Kasumi-1 (cell line): ENCODE measurements around the gene RERE.
A peak's percentile ranks its signal among the peaks of the same experiment; 100 is the strongest.
"Not testable (repeated sequence)": the region's sequence is repeated elsewhere in the genome, so short reads cannot be mapped to it uniquely, and the experiment has no call there.

Experiments used
- DNase-seq, 2 experiments: peaks; one replicate each; lab custom pipeline; 2025; lab: John Stamatoyannopoulos, UW

Gene RERE

DNA sequence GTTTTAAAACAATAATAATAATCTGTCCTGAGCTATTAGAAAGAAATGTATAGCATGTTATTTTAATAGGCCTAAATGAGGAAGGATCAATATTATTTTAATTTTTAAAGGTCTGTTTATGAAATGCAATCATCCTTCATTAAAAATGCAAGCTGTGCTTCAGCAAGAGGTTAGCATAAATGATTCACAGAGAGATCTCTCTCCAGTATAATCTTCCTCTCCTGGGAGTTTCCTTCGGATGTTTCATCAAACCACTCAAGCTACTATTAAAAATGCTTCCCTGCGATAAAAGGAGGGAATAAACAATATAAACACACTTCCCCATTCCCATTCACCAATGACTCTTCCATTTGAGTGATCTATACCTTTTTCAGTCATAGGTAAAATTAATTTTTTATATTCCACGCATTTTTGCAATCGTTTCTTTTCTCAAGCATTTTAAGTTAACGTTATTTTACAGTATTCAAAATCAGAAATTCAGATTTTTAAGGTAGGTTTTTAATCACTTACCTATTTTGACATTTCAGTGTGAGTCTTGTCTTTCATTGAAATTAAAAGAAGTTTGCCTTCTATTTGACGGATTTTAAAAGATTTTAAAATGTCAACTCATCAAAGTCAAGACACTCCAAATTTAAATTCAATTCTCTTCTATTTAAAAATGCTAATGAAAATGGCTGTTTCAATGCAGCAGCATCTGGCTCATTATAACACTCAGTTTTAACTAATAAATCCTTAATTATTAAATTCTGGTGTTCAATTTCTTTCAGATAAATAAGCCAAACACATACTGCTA, 64.3 kb downstream of the RERE start:
- no peak for DNase-seq

DNA sequence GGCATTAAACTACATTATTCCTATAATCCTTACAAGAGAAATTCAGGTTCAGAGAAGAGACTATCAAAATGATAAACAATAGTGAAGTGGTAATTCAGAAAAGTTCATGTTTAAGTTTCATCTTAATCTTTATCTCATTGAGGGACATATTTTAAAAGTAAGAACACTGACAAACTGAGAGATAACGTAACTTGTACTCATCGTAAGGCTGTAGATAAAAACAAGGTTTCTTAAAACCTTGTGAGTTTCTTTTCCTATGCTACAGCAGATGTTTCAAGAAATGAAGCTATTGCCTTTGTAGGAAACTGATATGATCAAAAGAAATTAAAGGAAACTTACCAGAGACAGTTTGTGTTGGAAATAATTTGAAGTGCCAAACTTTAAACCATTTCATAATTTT, 65.0 kb downstream of the RERE start:
- no peak for DNase-seq

DNA sequence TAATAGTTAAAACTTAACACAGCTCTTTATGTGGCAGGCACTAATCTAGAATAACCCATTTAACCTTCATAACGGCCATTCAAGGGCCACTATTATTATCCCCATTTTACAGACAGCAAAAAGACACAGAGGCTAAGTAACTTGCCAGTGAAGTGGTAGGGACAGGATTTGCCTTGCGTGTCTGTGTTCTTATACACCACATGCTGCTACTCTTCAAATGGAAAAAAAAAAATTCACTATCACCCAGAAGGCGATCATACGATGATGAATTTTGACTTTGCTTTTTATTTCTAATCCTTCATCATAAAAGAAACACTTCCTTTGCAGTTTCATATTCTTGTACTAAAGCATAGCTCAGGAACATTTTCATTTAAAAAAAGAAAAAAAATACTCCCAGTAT, 65.5 kb downstream of the RERE start:
- no peak for DNase-seq

DNA sequence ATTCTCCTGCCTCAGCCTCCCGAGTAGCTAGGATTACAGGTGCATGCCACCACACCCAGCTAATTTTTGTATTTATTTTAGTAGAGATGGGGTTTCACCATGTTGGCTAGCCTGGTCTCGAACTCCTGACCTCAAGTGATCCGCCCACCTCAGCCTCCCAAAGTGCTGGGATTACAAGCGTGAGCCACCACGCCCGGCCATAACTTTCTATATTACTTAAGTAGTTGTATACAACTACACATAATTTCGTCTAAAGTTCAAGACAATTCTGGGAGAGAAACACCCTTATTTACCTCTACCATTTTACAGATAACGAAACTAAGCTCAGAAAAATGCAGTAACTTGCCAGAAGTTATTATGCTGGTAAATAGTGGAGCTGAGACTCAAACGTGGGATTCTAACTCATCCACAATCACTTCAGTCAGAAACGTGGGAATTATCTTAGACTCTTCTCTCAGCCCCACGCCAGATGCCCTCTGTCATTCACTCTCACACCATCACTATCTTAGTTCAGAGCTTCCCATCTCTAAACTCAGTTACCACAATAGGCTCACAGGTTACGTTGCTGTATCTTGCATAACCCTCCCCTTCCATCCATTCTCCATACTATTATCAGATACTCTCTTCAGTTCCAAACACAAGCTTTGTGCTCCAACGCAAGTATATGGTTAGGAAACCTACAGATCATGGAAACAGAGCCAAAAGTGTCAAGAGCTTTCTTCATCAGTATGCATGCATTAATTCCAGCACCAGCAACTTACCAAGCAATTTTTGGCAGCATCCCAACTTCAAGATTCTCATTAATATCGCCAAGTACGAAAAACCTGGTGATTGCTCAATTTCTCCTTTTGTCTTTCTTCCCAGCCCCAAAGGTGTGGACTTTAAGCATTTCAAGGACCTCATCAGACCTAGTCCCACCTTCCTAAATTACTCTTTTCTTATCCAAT, 69.3 kb downstream of the RERE start:
- no peak for DNase-seq

DNA sequence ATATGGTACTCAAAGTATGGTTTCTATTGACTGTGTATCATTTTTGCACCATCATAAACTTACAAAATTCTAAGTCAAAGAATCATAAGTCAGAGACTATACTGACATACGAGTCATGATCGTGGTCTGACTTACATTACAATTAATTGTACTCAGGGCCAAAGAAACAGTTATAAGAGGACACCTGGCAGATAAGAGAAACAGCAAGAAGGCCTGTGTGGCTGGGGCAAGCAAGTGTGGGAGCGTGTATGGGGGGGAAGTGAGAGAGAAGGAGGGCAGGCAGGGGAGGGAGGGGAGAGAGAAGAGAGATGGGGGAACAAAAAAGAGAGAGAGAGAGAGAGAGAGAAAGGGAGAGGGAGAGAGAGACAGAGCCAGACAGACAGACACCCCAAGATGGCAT, 70.9 kb downstream of the RERE start:
- no peak for DNase-seq

DNA sequence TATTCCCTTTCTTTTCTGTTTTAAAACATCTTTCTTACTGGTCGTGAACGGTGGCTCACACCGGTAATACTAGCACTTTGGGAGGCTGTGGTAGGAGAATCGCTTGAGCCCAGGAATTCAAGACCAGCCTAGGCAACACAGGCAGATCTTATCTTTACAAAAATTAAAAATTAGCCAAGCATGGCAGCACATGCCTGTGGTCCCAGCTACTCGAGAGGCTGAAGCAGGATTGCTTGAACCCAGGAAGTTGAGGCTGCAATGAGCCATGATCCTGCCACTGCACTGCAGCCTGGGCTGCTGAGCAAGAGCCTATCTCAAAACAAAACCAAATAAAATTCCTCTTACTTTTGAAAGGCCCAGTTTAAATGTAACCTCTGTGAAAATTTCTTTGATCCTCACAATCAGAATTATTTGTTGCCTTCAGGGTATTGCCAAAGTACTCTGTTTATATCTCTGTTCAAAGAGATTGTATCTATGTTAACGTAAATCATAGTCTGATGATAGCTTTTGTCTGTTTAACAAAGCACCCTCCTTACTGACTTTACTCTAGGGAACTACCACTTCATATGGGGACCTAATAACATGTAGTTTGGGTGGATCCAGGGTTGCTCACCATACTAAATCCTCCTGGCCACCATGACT, 71.6 kb downstream of the RERE start:
- DNase-seq = no peak

DNA sequence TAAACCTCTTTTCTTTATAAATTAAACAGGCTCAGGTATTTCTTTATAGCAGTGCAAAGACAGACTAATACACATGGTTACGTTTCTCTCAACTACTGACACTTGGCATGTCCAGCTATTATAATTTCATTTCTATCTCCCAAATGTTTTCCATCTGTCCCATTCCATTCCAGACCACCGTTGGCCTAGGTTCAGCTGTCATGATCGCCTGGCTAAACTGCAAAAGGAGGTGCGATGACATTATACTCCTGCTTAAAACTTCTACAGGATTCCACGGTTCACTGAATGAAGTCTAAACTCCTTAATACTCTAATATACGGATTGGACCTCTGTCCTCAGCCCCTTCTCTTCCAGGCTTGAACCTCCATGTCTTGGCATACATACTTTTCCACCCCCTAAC, 72.1 kb downstream of the RERE start:
- no peak for DNase-seq

DNA sequence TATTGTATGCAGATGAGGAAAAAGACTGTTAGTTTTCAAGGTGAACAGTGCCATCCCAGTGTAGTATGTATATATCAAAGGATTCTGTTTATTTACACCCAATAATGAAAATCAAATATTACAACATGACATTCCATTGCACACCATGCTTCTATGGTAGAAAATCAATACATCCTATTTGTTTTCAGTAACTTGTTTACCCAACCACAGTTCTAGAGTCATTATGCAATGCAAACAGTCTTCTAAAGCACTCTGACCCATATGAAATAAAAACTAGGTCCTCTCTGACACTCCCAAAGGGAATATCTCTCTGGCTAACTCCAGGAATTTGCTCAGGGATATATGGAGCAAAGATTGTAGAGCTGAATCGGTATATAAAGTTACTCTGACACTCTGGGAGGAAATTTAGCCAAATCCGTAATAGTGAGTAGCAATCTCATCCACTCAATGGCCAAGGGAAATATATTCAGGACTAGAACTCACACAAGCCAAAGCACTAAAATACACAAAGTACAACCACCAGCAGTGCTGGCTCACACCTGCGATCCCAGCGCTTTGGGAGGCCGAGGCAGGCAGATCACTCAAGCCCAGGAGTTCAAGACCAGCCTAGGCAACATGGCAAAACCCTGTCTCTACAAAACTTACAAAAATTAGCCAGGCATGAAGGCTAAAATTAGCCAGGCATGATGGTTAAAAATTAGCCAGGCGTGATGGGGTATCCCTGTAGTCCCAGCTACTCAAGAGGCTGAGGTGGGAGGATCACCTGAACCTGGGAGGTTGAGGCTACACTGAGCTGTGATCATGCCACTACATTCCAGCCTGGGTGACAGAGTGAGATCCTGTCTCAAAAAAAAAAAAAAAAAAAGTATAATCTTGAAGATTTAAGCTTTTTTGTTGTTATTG, 75.2 kb downstream of the RERE start:
- DNase-seq = no peak

DNA sequence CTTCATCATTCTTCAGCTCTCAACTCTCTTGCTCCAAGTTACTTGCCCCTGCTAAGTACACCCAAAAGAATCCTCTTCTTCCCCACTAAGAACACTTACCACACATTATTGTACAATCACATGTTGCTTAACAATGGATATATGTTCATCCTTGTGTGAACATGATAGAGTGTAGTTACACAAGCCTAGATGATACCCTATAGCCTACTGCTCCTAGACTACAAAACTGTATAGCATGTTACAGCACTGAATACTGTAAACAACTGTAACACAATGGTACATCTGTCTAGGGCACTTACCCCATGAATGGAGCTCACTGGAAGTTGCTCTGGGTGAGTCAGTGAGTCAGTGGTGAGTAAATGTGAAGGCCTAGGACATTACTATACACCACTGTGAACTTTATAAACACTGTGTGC, 77.4 kb downstream of the RERE start:
- DNase-seq = no peak

DNA sequence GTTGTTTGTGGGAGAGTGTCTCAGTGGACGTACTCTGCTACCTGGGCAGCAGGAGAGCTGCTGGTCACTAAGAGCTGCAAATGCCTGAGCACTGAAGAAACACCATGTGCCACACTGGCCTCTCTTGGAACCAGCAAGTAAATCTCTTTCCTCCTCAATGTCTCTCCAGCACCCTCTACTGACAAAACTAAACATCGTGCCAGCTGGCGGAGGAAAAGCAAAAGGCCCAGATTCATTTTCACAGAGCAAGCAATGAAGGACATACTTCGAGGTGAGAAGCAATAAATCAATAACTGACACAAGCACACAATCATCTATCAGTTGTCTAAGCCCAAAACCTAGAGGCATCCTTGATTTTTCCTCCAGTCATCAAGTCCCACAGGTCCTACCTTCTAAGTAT, 78.1 kb downstream of the RERE start:
- DNase-seq = peak; percentile 52 to 57

DNA sequence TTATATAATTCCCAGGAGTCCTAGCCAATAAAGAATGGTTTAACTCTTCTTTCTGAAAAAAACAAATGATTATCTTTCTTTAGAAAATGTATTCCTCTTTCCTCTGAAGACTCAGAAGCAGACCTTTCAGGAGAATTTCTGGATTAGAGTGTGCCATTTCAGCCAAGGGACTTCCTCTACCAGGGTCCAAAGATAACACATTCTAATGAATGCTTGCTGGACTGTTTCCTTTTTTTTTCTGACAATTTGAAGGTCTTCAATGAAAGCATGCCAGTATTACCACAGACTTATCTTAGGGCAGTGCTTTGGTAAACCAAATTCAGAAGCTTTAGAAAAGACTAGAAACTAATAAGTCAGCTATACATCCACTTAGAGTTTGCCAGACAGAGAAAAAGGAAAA, 80.5 kb downstream of the RERE start:
- no peak for DNase-seq

DNA sequence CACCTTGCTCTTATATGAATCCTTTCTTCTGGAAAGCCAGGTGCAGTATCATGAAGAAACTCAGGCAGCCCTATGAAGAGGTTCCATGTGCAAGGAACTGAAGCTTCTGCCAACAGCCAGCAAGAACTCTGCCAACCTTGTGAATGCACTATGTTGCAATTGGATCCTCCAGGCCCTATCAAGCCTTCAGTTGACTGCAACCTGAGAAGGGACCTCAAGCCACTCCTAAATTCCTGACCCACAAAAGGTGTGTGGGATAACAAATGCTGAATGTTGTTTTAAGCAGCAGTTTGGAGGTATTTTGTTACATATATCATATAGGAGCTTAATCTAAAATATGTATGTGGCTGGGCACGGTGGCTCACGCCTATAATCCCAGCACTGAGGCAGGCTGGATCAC, 84.0 kb downstream of the RERE start:
- DNase-seq = no peak

DNA sequence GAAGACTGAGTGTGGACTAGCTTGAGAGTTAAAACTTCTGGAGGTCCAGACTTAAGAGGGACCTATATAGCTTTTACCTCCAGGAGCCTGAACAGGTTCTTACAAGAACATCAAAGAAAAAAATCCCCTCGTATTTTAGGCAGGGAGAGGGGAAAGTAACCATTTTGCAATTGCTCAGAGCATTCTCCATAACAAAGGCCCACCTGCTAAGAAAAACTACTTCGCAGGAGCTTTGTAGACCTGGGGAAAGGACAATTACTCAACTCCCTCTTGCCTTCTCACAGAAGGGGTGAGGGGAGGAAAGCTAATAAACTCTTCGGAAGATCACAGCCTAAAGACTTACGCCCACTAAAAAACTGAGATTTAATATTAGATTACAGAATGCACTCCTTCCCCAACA, 86.3 kb downstream of the RERE start:
- DNase-seq = no peak

DNA sequence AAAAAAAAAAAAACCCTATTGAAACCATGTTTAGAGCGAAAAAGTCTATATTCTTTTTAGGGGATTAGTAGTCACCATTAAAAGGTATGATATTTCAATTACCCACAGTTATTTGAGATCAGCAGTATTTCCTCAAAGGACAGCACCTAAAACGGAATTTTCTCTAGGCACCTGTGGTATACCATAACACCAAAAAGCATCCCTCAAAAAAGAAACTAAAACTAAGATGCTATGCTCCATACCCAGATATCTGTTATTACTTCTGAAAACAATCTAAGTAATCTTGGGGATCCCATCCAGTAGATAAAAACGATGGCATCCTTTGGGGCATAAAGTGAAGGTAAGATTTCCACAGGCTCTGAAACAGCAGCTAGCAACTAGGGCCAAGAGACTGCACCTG, 89.0 kb downstream of the RERE start:
- no peak for DNase-seq

DNA sequence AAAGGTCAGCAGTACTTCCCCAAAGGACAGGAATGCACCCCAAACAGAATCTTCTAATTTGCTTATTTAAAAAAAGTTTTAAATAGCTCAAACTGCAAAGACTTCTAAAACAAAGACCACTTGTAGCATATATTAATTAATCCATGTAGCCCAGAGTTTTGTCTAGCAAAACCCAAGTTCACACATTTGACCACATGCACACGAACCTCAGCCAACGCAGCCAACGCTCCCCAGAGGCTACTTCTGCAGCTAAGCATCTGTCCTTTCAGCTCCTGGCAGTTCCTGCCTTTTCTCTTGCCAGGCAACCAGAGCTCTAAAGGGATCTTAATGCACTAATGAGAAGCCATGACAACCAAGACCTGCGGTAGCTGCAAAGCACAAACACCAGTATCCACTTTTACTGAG, 89.6 kb downstream of the RERE start:
- no peak for DNase-seq

DNA sequence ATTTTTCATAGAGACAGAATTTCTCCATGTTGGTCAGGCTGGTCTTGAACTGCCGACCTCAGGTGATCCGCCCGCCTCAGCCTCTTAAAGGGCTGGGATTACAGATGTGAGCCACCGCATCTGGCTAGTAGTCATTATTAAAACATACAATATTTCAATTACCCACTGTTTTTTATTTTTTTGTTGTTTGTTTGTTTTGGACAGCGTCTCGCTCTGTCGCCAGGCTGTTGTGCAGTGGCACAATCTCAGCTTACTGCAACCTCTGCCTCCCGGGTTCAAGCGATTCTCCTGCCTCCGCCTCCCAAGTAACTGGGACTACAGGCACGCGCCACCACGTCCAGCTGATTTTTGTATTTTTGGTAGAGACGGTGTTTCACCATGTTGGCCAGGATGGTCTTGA, 90.1 kb downstream of the RERE start:
- DNase-seq = not testable (repeated sequence)

DNA sequence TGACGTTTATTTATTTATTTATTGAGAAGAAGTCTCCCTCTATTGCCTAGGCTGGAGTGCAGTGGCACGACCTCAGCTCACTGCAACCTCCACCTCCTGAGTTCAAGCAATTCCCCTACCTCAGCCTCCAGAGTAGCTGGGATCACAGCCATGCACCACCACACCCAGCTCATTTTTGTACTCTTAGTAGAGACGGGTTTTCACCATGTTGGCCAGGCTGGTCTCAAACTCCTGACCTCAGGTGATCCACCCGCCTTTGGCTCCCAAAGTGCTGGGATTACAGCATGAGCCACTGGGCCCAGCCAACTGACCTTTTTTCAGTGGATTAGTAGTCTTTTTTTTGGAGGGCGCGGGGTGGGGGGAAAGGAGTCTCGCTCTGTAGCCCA, 90.6 kb downstream of the RERE start:
- DNase-seq = not testable (repeated sequence)

DNA sequence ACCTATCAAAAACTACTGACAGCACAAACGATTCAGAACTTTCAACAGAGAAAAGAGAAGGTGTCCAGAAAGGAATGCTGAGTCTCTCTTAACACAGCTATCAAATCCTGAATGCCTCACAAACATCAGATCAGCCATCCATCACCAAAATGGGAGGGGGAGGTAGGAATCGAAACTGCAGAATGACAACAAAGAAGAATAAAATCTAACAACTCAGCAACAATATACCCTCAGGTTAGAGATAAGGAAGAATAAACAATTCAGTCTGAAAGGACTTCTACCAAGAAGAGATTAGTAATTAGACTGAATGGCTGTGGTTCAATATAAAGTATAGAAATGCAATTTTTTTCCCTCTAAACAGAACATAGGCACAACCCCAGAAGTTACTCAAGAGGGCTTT, 94.4 kb downstream of the RERE start:
- no peak for DNase-seq

DNA sequence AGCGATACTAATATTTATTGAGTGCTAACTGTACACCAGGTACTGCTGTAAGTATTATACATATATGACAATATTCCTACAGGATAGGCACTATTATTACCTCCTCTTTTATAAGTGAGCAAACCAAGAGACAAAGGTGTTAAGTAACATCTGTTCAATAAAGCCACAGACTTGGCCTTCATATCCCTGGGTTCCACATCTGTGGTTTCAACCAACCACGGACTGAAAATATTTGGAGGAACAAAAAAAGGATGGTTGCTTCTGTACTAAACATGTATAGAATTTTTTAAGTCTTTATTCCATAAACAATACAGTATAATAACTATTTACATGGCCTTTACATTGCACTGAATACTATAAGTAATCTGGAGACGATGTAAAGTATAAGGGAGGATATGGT, 95.1 kb downstream of the RERE start:
- no peak for DNase-seq

DNA sequence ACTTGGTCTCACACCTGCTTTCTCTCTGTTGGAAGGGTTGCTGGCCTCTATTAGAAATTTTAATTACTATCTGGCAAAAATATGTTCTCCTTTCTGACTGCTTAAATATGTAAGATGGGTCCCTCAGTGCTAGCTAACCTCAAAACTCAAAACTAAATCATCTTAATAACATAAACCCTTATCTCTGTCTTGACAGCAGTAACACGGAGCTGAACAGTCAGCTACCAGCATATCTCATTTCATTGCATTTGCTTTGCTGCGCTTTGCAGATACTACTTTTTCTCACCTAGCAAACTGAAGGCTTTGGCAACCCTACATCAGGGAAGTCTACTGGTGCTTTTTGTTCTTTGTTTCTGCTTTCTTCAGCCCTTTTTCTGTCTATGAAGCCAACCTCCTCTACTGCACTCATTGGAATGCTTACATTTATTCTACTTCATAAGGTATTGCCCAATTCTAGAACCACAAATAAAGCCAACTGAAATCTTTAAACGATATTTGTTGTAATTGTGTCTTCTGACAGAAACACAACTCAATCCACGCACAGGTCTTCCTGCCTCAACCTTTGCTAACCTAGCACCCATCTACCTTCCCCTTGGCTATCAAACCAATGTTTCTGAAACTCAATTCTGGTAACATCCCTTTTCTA, 95.6 kb downstream of the RERE start:
- DNase-seq = no peak

DNA sequence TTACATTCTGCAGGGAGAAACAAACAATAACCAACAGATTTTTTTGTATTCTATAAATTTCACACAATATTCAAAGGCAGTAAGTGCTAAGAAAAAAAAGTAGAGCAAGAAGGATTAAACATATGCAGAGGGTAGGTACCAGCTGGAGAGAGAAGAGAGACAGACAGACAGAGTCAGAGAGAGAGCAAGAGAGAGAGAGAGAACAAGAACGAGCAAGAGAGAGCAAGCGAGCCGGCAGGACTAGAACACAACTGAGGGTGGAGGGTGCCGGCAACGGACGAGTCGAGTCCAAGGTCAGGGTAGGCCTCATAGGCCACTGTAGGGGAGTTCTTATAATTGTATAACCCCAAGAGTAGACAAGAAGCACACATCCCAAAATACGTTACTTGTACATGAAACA, 97.1 kb downstream of the RERE start:
- DNase-seq = no peak
